HAP-1 (cell line): ENCODE results near the gene ITIH5.

ENCODE experiments used
- DNase-seq, 2 experiments: peaks; one replicate each; pipeline ENCODE4 v3.0.0-alpha.2; 2016 to 2020; ENCODE audit warnings: low spot score in 2 of 2
- H3K27me3 ChIP-seq: fragments of 250-450 bp; sonication (Bioruptor Pico); 2 replicates; pipeline ENCODE4 v1.5.1; 2020; ENCODE audit warnings: low read depth, mild to moderate bottlenecking, moderate library complexity
- H3K36me3 ChIP-seq: fragments of 250-450 bp; sonication (Bioruptor Pico); replicated peaks from 2 replicates; pipeline ENCODE4 v1.5.1; 2020; ENCODE audit warnings: mild to moderate bottlenecking
- H3K4me1 ChIP-seq: fragments of 250-450 bp; sonication (Bioruptor Pico); 2 replicates; pipeline ENCODE4 v1.5.1; 2020; ENCODE audit warnings: mild to moderate bottlenecking
- H3K4me3 ChIP-seq: fragments of 250-450 bp; sonication (Bioruptor Pico); 2 replicates; pipeline ENCODE4 v1.5.1; 2020; ENCODE audit warnings: mild to moderate bottlenecking, moderate library complexity
- H3K9me3 ChIP-seq: fragments of 250-450 bp; sonication (Bioruptor Pico); 2 replicates; pipeline ENCODE4 v1.5.1; 2020; ENCODE audit warnings: mild to moderate bottlenecking, moderate library complexity
- in situ Hi-C: fragments of 300-500 bp; cut with MboI; formaldehyde crosslinking; loops from 3 replicates; pipeline ENCODE4 v1.14.3; 2020; ENCODE audit warnings: low sequenced_read_pairs, inconsistent platforms, mixed read lengths

ITIH5 gene

GRCh38 chr10:7577176-7577575 is 89.6 kb downstream of the ITIH5 start:
- Histone ChIP-seq H3K4me1 (no peaks in the 10 kb centered on the region), H3K4me3 (no peak overlapping the region), H3K36me3 (no peaks in the 10 kb centered on the region), H3K27me3 (no peaks in the 10 kb centered on the region), H3K9me3 (no peaks in the 10 kb centered on the region)
- DNase-seq = no peak
- in situ Hi-C loops = no loop called here

DNA sequence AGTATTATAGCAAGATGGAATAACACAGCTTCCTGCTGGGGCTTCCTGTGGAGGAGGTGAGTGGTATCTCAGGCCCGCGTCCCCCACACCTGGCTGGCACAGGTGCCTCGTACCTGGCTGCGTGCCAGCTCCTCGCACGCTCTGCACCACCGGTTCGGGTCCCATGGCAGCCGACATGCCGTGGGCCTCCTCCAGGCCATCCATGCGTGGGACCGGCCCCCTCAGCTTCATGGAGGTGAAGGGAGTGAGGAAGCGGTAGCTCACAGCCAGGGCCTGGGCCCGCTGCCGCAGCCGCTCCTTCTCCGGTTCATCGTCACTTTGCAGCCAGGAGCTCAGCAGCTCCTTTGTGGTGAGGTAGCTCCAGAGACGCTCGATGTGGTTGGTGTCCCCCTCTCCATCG is 90.4 kb downstream of the ITIH5 start:
- H3K9me3 ChIP-seq = no peaks in the 10 kb centered on the region
- DNase-seq = no peak
- H3K36me3 ChIP-seq = no peaks in the 10 kb centered on the region
- H3K4me3 ChIP-seq = no peak overlapping the region
- no peaks in the 10 kb centered on the region for H3K27me3 ChIP-seq
- in situ Hi-C loops = no loop called here
- H3K4me1 ChIP-seq = no peaks in the 10 kb centered on the region

- H3K27me3 ChIP-seq = no peaks in the 10 kb centered on the region
- in situ Hi-C loops = no loop called here
- H3K4me3 ChIP-seq = no peak overlapping the region
- H3K9me3 ChIP-seq = no peaks in the 10 kb centered on the region
- no peaks in the 10 kb centered on the region for H3K4me1 ChIP-seq
- DNase-seq = no peak
- H3K36me3 ChIP-seq = no peaks in the 10 kb centered on the region
These were observed 94.4 kb downstream of the ITIH5 start for GRCh38 chr10:7572391-7572790.

GRCh38 chr10:7571981-7572380 is 94.8 kb downstream of the ITIH5 start:
- Histone ChIP-seq H3K4me3 (no peak overlapping the region), H3K27me3 (no peaks in the 10 kb centered on the region), H3K4me1 (no peaks in the 10 kb centered on the region), H3K36me3 (no peaks in the 10 kb centered on the region), H3K9me3 (no peaks in the 10 kb centered on the region)
- in situ Hi-C loops = no loop called here
- DNase-seq = no peak

- Histone ChIP-seq H3K4me3 (no peak overlapping the region), H3K27me3 (no peaks in the 10 kb centered on the region), H3K9me3 (no peaks in the 10 kb centered on the region), H3K4me1 (no peaks in the 10 kb centered on the region), H3K36me3 (no peaks in the 10 kb centered on the region)
- in situ Hi-C loops = no loop called here
- DNase-seq = no peak
These were observed 98.7 kb downstream of the ITIH5 start for GRCh38 chr10:7567911-7568620.

- Histone ChIP-seq H3K4me1 (no peaks in the 10 kb centered on the region), H3K27me3 (peaks cover 4% of the 10 kb centered on the region; the same call in 1 of the 2 replicates), H3K9me3 (no peaks in the 10 kb centered on the region), H3K36me3 (no peaks in the 10 kb centered on the region), H3K4me3 (no peak overlapping the region)
- no peak for DNase-seq
- in situ Hi-C loops = no loop called here
These were observed 99.9 kb downstream of the ITIH5 start for GRCh38 chr10:7566891-7567290.

DNA sequence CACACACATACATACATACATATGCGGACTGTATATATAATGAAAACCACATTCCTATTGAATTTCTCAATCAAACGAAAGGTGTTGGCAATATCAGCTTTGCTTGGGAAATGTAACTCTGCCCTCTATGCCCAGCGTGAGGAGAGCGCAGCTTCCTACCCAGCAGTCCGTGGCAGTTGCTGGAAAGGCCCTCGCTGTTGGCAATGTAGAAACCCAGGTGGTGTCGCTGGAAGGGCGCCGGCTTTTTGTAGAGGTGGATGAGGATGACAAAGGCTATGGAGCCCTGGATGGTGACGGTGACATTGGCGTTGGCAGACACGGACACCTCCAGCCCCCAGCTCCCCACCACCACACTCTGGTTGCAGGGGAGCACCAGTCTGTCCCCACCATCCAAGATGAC is 100.9 kb downstream of the ITIH5 start:
- H3K9me3 ChIP-seq = no peaks in the 10 kb centered on the region
- no peak overlapping the region for H3K4me3 ChIP-seq
- DNase-seq = no peak
- no peaks in the 10 kb centered on the region for H3K36me3 ChIP-seq
- in situ Hi-C loops = no loop called here
- peaks cover 4% of the 10 kb centered on the region; the same call in 1 of the 2 replicates for H3K27me3 ChIP-seq
- no peaks in the 10 kb centered on the region for H3K4me1 ChIP-seq

GRCh38 chr10:7563770-7564169 is 103.0 kb downstream of the ITIH5 start:
- no peaks in the 10 kb centered on the region for H3K4me1 ChIP-seq
- no peak for DNase-seq
- no peaks in the 10 kb centered on the region for H3K9me3 ChIP-seq
- no peaks in the 10 kb centered on the region for H3K36me3 ChIP-seq
- no peak overlapping the region for H3K4me3 ChIP-seq
- in situ Hi-C loops = no loop called here
- peaks cover 10% of the 10 kb centered on the region for H3K27me3 ChIP-seq

GRCh38 chr10:7563368-7563767 is 103.4 kb downstream of the ITIH5 start:
- Histone ChIP-seq H3K36me3 (no peaks in the 10 kb centered on the region), H3K4me1 (no peaks in the 10 kb centered on the region), H3K9me3 (no peaks in the 10 kb centered on the region), H3K27me3 (peaks cover 10% of the 10 kb centered on the region), H3K4me3 (no peak overlapping the region)
- no peak for DNase-seq
- in situ Hi-C loops = no loop called here

DNA sequence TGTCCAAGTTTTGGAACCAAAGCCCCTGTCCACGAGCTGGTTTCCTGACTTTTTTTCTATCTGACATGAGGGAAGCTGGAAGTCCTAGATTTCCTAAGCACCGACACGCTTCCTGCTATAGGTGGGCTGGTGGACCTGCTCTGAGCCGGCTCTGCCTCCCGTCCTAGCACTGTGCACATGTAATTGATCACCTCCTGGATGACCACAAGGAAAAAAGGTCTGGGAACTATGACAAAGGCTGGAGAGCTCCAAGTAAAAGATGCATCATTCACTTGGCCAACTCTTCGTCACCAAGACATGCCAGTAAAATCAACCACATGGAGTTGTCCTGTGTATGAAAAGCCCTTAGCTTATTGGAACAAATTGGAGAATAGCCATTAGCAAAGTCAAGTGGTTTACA is 104.8 kb downstream of the ITIH5 start:
- Histone ChIP-seq H3K36me3 (no peaks in the 10 kb centered on the region), H3K4me1 (no peaks in the 10 kb centered on the region), H3K27me3 (peaks cover 10% of the 10 kb centered on the region), H3K9me3 (no peaks in the 10 kb centered on the region), H3K4me3 (no peak overlapping the region)
- no peak for DNase-seq
- in situ Hi-C loops = no loop called here

DNA sequence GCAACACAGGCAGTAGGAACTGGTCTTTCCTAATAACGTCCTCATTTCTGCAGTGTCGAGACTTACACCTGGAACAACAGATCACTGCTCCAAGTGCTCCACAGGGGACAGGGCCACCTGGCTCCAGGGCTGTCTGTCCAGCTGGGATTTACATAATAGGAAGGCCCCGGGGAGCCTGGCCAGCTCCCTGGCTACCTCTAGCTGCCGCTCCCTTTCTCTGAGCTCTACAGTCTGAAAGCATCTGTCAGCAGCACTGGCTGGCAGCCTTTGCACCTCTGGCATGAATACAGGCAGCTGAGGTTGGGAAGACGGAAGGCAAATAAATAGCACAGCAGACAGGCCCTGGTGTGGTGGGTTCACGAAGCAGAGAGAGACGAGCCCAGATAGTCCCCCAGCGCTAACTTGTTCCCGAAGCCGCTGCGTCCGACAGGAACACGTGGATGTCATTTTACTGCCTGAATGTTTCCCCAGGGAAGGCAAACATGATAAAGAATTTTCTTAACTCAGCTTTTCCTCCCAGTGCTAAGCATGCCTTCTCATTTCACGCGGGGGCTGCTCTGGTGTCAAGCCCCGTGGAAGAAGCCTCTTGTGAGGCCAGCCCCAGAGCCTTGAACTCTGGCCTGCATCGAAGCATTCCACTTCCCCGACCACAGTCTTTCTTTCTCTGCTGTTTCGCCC is 105.4 kb downstream of the ITIH5 start:
- peaks cover 10% of the 10 kb centered on the region for H3K27me3 ChIP-seq
- in situ Hi-C loops = no loop called here
- H3K9me3 ChIP-seq = no peaks in the 10 kb centered on the region
- DNase-seq = no peak
- no peaks in the 10 kb centered on the region for H3K36me3 ChIP-seq
- H3K4me1 ChIP-seq = no peaks in the 10 kb centered on the region
- no peak overlapping the region for H3K4me3 ChIP-seq

DNA sequence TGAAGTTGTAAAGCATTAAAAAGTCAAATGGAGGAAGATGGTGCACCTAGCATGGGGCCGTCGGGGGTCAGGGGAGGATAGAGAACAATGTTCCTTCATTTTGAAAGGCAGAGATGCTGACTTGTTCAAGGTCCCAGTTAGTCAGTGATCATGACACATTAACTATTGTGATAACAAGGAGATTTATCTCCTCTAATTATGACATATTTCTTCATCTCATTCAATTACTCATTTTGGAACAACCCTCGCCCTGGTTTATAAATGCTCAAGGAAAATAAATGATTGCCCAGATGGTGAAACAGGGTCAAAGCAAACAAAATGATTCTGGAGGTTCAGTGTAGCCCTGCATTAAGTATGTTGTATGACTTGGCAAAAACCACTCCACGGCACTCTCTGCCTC is 106.2 kb downstream of the ITIH5 start:
- in situ Hi-C loops = no loop called here
- peaks cover 10% of the 10 kb centered on the region for H3K27me3 ChIP-seq
- no peak overlapping the region for H3K4me3 ChIP-seq
- DNase-seq = no peak
- H3K9me3 ChIP-seq = no peaks in the 10 kb centered on the region
- no peaks in the 10 kb centered on the region for H3K4me1 ChIP-seq
- no peaks in the 10 kb centered on the region for H3K36me3 ChIP-seq

DNA sequence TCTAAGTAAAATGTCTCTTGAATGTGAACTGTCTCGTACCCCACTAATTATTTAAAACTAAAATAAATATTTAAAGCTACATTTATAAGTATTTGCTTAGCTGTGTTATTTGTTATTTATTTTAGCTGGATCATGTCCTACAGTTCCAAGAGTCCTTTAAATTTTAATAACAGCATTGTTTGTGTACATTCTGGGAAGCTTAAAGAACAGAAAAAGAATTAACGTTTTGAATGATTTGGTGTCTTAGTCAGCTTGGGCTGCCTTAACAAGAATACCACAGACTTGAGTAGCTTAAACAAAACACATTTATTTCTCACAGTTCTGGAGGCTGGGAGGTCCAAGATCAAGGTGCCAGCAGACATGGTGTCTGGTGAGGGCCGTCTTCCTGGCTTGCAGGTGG is 107.4 kb downstream of the ITIH5 start:
- no peak for DNase-seq
- in situ Hi-C loops = no loop called here

DNA sequence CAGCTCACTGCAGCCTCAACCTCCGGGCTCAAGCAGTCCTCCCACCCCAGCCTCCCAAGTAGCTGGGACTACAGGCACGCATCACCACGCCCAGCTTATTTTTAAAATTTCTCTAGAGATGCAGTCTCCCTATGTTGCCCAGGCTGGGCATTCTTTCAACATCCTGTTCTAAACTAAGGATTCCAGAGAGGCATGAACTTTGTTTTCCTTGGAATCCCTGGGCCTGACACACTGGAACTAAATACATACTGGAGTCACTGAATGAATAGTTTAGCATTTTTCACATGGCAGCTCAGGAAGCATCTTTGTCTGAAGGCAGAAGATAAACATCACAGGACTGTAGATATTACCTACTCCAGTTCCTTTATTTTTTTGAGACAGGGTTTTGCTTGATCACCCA is 108.7 kb downstream of the ITIH5 start:
- H3K9me3 ChIP-seq = no peaks in the 10 kb centered on the region
- peaks cover 10% of the 10 kb centered on the region for H3K27me3 ChIP-seq
- DNase-seq = no peak
- H3K4me3 ChIP-seq = no peak overlapping the region
- H3K4me1 ChIP-seq = no peaks in the 10 kb centered on the region
- in situ Hi-C loops = no loop called here
- no peaks in the 10 kb centered on the region for H3K36me3 ChIP-seq

More for the DNA sequence above, 107.4 kb downstream of the ITIH5 start:
- H3K4me1 ChIP-seq = no peaks in the 10 kb centered on the region
- no peak overlapping the region for H3K4me3 ChIP-seq
- no peaks in the 10 kb centered on the region for H3K36me3 ChIP-seq
- peaks cover 10% of the 10 kb centered on the region for H3K27me3 ChIP-seq
- H3K9me3 ChIP-seq = no peaks in the 10 kb centered on the region
